SU-DHL-6 (cell line): ENCODE data around the gene CYB5A.

Experiments used
- H2AFZ ChIP-seq: fragments of 200-600 bp; sonication (generic); 2 replicates; pipeline ENCODE4 v1.6.1; 2014; ENCODE audit warnings: low read depth, mild to moderate bottlenecking, moderate library complexity, mixed read lengths, antibody characterized with exemption, low read length; ENCODE audit not compliant: severe bottlenecking
- H3F3A ChIP-seq: fragments of 200-600 bp; shearing (Covaris generic); 2 replicates; pipeline ENCODE4 v1.6.0; 2016; ENCODE audit warnings: antibody characterized with exemption, mild to moderate bottlenecking; ENCODE audit not compliant: insufficient read depth
- H3K27ac ChIP-seq: fragments of 200-600 bp; sonication (generic); 2 replicates; pipeline ENCODE4 v1.5.1; 2016; ENCODE audit warnings: low read depth, mild to moderate bottlenecking, low read length, moderate library complexity, mixed read lengths
- H3K27me3 ChIP-seq: fragments of 200-600 bp; sonication (generic), shearing (Covaris generic); 2 replicates; pipeline ENCODE4 v1.6.0; 2014; ENCODE audit warnings: mild to moderate bottlenecking, low read length
- H3K36me3 ChIP-seq: fragments of 200-600 bp; sonication (generic); 2 replicates; pipeline ENCODE4 v1.6.1; 2014; ENCODE audit warnings: mild to moderate bottlenecking, low read length, mixed read lengths
- H3K4me2 ChIP-seq: fragments of 300-600, 200-600 bp; shearing (Covaris generic), sonication (generic); 2 replicates; pipeline ENCODE4 v1.6.0; 2014; ENCODE audit warnings: low read length, low read depth, mild to moderate bottlenecking; ENCODE audit not compliant: poor library complexity, severe bottlenecking
- H3K4me3 ChIP-seq: fragments of 200-600 bp; sonication (generic); 2 replicates; pipeline ENCODE4 v1.5.1; 2014; ENCODE audit warnings: antibody characterized with exemption, low read length, mild to moderate bottlenecking, mixed read lengths; ENCODE audit not compliant: insufficient read depth, poor library complexity, severe bottlenecking
- H3K79me2 ChIP-seq: fragments of 200-600 bp; sonication (generic); 2 replicates; pipeline ENCODE4 v1.6.1; 2014; ENCODE audit warnings: mild to moderate bottlenecking, low read length, moderate library complexity; ENCODE audit not compliant: insufficient read depth
- H3K9ac ChIP-seq: fragments of 200-600 bp; sonication (generic); 2 replicates; pipeline ENCODE4 v1.7.0; 2014; ENCODE audit warnings: mild to moderate bottlenecking, low read length
- H3K9me2 ChIP-seq: fragments of 200-600 bp; sonication (generic); replicated peaks from 2 replicates; pipeline ENCODE4 v1.6.1; 2014; ENCODE audit warnings: low read length; ENCODE audit not compliant: insufficient read depth
- H3K9me3 ChIP-seq: fragments of 200-600 bp; sonication (generic); 2 replicates; pipeline ENCODE4 v1.6.1; 2014; ENCODE audit warnings: low read length, mixed read lengths; ENCODE audit not compliant: insufficient read depth
- H4K20me1 ChIP-seq: fragments of 200-600 bp; sonication (generic); 2 replicates; pipeline ENCODE4 v1.6.1; 2014; ENCODE audit warnings: low read depth, mild to moderate bottlenecking, antibody characterized with exemption, low read length, moderate library complexity, mixed read lengths
- EZH2phosphoT487 ChIP-seq: fragments of 200-600 bp; sonication (generic), shearing (Covaris generic); conservative IDR thresholded peaks from 2 replicates; pipeline ENCODE4 v1.6.1; 2018; ENCODE audit warnings: mild to moderate bottlenecking, antibody characterized with exemption, low read length, moderate library complexity, mixed read lengths
- TF ChIP-seq, protein P1 (sequence below): fragments of 200-600 bp; sonication (generic); IDR thresholded peaks from one replicate; pipeline ENCODE4 v1.5.1; 2017; ENCODE audit warnings: antibody characterized with exemption, mild to moderate bottlenecking, low read length, moderate library complexity; ENCODE audit not compliant: insufficient read depth, poor library complexity, severe bottlenecking

The CYB5A gene

DNA sequence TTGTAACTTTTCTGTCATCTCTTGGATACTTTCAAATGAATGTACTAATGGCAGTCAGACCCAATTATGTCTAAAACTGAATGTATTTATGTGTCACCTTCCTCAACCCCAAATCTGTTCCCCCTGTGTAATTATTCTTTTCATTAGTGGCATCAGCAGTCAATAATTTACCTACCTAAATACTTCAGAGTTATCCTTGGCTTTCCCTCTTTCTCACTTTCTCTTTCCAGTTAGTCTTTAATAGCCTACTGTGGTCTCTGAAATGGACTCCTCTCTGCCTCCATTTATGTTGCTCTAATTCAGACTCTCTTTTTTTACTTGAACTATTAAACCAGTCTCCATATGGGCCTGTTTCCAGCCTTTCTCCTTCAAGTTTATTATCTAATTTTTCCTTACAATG lies 44.9 kb upstream of the CYB5A start:
- no peaks in the 10 kb centered on the region for H3K27me3 ChIP-seq
- TF ChIP-seq EZH2phosphoT487: no peak
- TF ChIP-seq, protein P1, sequence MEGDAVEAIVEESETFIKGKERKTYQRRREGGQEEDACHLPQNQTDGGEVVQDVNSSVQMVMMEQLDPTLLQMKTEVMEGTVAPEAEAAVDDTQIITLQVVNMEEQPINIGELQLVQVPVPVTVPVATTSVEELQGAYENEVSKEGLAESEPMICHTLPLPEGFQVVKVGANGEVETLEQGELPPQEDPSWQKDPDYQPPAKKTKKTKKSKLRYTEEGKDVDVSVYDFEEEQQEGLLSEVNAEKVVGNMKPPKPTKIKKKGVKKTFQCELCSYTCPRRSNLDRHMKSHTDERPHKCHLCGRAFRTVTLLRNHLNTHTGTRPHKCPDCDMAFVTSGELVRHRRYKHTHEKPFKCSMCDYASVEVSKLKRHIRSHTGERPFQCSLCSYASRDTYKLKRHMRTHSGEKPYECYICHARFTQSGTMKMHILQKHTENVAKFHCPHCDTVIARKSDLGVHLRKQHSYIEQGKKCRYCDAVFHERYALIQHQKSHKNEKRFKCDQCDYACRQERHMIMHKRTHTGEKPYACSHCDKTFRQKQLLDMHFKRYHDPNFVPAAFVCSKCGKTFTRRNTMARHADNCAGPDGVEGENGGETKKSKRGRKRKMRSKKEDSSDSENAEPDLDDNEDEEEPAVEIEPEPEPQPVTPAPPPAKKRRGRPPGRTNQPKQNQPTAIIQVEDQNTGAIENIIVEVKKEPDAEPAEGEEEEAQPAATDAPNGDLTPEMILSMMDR: no peak
- H4K20me1 ChIP-seq: no peaks in the 10 kb centered on the region
- H3K4me3 ChIP-seq: no peak overlapping the region
- no peaks in the 10 kb centered on the region for H3K79me2 ChIP-seq
- no peak overlapping the region for H3K9ac ChIP-seq
- no peak overlapping the region for H2AFZ ChIP-seq
- H3K9me3 ChIP-seq: no peaks in the 10 kb centered on the region
- no peaks in the 10 kb centered on the region for H3K36me3 ChIP-seq
- H3K9me2 ChIP-seq: no peaks in the 10 kb centered on the region
- no peaks in the 10 kb centered on the region for H3F3A ChIP-seq
- H3K4me2 ChIP-seq: no peak overlapping the region
- H3K27ac ChIP-seq: no peak overlapping the region

DNA sequence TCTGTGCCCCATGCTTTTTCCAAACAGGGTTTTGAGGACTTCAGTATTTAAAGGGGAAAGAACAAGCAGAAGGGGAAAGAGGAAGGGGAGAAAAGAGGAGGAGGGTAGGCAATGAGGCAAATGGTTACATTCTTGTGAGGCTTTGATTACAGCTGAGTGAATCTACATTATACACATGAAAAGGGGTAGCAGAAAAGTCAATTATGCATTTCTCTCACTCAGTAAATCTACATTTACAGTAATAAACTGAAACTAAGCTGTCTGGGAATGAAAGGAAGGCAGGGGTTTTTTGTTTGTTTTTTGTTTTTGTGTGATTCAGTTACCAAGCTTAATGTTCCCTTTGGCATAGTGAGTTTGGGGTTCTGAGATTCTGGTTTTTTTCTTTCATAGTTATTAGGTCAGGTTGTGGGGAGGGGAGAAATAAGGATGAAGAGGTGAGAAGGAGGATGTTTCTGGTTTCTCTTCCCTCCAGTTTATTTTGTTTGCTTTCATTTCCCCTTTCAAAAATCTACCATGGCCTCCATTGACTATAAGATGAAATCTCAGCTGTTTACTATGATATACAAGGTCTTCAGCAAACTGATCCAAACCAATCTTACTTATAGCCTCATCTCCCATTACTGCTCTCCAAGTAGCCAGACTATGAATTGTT lies 42.6 kb upstream of the CYB5A start:
- TF ChIP-seq, protein P1: no peak
- no peak for TF ChIP-seq EZH2phosphoT487
- H4K20me1 ChIP-seq: no peaks in the 10 kb centered on the region
- no peaks in the 10 kb centered on the region for H3F3A ChIP-seq
- H2AFZ ChIP-seq: no peak overlapping the region
- H3K9me2 ChIP-seq: no peaks in the 10 kb centered on the region
- no peak overlapping the region for H3K4me3 ChIP-seq
- no peak overlapping the region for H3K27ac ChIP-seq
- H3K9me3 ChIP-seq: no peaks in the 10 kb centered on the region
- no peak overlapping the region for H3K9ac ChIP-seq
- no peaks in the 10 kb centered on the region for H3K79me2 ChIP-seq
- H3K36me3 ChIP-seq: no peaks in the 10 kb centered on the region
- no peak overlapping the region for H3K4me2 ChIP-seq
- H3K27me3 ChIP-seq: no peaks in the 10 kb centered on the region

DNA sequence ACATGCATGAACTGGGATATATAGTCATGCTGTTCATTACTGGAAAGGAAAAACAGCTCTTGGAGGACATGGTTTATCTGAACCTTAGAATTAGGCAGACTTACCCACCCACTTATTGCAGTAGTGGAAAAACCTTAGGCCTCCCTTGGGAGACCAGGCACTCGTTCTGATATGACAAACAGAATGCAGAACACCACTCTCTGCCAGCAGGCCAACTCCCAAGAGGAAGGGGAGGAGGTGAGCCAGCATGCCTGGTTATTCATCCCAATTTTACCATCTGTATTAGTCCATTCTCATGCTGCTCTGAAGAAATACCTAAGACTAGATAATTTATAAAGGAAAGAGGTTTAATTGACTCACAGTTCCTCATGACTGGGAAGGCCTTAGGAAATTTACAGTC lies 41.3 kb upstream of the CYB5A start:
- Histone ChIP-seq H3K79me2 (no peaks in the 10 kb centered on the region), H3K9me2 (no peaks in the 10 kb centered on the region), H3K4me2 (no peak overlapping the region), H4K20me1 (no peaks in the 10 kb centered on the region), H3K4me3 (no peak overlapping the region), H3K27me3 (no peaks in the 10 kb centered on the region), H3K27ac (no peak overlapping the region), H3K9ac (no peak overlapping the region), H3F3A (no peaks in the 10 kb centered on the region), H2AFZ (no peak overlapping the region), H3K9me3 (no peaks in the 10 kb centered on the region), H3K36me3 (no peaks in the 10 kb centered on the region)
- TF ChIP-seq, protein P1: no peak
- no peak for TF ChIP-seq EZH2phosphoT487
